GM18858 (cell line): ENCODE data around the gene MALSU1.
A peak's percentile ranks its signal among the peaks of the same experiment; 100 is the strongest.

Experiments
- ATAC-seq: cut with Tn5 transposase; IDR thresholded peaks from one replicate; pipeline ENCODE4 v1.9.1; 2021; ENCODE audit not compliant: unreplicated experiment

Gene MALSU1

GRCh38 chr7:23335136-23335535 is 36.0 kb downstream of the MALSU1 start:
- no peak for ATAC-seq

DNA sequence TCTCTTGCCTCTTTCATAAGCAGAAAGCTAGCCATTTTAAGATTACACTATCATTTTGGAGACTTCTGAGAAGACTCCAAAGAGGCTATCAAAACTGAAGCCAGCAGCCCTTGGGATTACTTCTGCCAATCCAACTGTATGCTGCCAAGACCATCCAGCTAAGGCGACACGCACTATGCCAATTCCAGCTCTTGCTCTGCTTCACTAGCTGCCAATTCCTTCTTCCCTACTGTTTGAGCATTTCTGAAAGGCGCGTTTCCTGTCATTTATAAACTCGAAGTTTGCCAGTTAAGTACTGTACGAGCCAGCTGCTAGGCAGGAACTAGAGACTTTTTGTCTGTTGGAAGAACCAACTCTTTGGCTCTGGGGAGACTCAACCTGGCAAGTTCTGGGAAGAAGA is 36.5 kb downstream of the MALSU1 start:
- ATAC-seq: no peak

DNA sequence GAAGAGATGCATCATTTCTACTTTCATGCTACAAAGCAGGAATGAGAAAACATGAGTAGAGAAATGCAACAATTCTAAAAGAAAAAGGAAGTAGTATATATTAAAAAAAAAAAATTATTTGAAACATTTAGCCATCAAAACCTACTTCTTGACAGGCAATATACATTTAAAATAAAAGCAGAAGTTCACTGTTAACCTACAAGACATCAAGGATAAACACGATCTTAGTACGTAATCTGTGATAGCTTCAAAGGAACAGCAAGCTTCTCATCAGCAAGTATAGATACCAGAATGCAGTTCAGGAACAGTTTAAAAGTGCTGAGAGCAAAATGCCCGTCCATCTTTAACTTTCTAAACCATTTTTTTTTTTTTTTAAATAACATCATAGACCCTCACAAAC is 36.9 kb downstream of the MALSU1 start:
- no peak for ATAC-seq

- no peak for ATAC-seq
Measured at GRCh38 chr7:23336799-23337283, 37.7 kb downstream of the MALSU1 start.

DNA sequence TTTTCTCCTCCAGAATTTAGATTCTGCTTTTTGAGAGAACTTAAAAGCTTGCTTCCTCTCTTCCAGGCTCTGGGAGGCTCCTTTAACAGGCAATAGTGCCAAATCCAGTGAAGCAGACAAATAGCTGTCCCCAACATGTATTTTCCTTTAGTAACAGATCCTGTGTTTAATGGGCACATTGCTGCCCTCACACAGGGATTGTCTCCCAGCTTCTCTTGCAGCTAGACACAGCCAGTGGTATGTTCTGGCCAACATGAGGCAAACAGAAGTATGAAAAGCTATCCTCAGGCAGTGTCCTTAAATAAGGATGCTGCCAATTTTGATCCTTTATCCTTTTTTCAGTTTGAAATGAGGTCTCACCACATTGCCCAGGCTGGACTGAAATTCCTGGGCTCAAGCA is 38.2 kb downstream of the MALSU1 start:
- ATAC-seq: no peak

GRCh38 chr7:23338439-23338838 is 39.3 kb downstream of the MALSU1 start:
- no peak for ATAC-seq

DNA sequence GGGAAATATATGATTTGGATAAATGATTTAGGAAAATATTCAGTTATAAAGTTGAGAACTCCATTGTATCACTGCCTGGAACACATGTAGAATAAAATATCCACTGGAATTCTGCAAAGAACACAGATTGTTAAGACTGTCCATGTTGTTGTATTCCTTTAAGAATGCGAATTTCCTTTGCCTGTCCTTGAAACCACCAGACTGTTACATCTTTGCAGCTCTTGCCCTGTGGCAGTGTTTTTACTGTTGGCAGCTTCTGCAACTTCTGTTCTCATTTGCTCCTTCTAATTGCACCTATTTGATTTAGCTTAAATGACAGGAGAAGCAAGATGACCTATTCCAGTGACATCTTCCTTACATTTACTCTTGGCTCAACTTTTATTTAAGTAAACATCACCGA is 39.7 kb downstream of the MALSU1 start:
- no peak for ATAC-seq

- no peak for ATAC-seq
Measured at GRCh38 chr7:23341846-23342598, 42.9 kb downstream of the MALSU1 start.

GRCh38 chr7:23343102-23343501 is 44.0 kb downstream of the MALSU1 start:
- ATAC-seq: no peak

DNA sequence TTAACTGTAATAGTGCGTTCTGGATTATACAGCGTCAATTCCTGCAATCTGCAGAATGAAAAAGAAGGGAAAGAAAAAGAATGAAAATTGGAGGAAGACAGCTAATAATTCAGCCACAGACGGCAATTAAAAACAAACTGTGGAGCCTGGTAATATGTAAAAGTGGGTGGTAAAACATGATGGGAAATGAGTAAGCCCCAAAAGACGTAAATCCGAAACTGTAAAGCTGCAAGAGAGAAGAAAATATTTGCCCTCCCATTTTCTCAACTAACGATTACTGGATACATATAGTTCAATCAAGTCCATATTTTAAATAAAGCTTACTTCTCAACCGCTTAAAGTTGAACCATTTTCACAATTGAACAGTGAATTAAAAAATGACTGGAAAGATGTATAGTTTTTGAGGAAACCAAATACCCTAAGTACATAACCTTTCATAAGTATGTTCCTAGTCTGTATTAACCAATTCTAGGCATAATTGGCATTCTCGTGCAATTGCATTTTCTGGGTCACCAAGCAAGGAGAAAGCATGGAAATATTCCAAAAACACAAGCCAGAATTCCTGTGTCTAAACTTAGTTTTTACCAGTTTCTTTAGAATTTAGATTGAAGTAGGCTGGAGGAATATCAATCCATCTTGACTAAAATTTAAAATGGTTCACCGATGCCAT is 44.8 kb downstream of the MALSU1 start:
- ATAC-seq: no peak

DNA sequence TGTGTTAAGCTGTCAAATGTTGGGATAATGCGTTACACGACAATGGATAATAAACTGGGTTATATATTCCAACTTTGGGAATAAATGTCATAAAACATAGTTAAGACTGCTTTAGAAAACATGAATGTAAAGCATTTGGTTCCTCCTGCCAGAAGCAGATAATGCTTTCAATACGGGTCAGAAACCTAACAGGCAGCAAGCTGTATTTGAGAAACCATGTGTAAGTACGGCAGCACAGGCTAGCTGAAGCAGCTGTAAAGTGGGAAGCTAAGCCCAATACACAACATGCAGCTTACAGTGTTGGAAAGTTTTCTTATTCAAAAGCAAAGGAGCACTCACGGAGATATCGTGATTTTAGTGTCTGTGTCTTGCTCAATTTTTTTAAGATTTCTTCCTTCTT is 46.5 kb downstream of the MALSU1 start:
- ATAC-seq: no peak

DNA sequence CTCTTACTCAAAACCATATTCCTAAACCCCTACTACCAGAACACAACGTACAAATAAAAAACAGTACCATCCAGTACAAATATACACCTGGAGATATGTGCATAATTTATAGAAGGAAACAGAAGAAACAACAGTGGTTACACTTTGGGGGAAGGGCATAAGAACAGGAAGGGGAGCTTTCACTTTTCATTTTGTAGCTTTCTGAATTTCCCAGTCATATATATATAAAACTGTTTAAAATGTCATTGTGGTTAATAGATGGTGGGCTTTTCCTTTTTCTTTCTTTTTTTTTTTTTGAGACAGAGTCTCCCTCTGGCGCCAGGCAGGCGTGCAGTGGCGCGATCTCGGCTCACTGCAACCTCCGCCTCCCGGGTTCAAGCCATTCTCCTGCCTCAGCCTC is 47.2 kb downstream of the MALSU1 start:
- ATAC-seq: no peak

- ATAC-seq: no peak
Measured at GRCh38 chr7:23347033-23347681, 48.0 kb downstream of the MALSU1 start.

GRCh38 chr7:23347682-23348180 is 48.6 kb downstream of the MALSU1 start:
- ATAC-seq: no peak

DNA sequence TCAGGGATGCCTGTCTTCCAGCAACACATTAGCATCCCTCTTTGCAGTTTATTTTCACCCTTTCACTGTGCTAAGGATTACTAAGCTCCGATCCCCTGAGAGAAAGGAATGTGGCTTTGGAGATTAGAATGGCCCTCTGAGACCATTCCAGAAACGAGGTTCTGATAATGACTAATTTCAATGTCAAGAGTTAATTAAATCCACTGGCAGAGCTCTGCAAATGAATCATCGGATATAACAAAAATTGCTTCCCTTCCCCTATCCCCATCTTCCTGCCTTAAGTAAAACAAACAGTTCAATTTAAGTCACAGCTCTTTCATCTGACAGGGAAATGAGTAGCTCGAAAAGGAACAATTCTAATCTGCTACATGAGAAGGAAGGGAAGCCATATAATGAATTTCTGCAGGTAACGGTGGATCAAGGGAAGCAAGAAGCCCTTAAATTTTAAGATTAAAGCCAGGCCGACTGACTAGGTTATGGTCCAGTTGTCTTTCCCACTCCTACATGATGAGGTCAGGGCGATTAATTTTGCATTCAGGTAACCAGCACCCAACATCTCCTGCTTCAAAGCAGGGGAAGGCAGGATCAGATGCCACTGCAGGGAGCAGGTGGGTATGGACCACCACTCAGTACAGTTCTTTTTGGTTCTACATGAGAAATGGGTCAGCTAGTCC is 50.5 kb downstream of the MALSU1 start:
- ATAC-seq: no peak

DNA sequence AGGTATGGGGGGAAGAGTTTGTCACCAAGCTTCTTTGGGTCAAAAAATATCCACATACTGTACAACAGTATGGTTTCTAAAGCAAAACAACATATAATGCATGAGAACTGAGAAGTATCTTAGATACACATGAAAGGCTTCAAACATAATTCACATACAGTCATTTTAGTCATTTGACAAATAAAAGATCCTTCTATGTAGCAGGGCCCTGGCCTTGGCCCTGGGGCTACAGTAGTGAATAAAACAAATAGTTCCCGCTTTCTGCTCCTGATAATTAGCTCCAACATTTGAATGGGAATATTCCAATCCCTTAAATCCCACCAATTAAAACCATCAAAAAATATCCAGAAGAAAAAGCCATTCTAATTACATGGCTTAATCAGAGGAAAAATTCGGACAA is 51.3 kb downstream of the MALSU1 start:
- ATAC-seq: no peak

- ATAC-seq: peak; percentile 52
Measured at GRCh38 chr7:23353172-23353571, 54.0 kb downstream of the MALSU1 start.

DNA sequence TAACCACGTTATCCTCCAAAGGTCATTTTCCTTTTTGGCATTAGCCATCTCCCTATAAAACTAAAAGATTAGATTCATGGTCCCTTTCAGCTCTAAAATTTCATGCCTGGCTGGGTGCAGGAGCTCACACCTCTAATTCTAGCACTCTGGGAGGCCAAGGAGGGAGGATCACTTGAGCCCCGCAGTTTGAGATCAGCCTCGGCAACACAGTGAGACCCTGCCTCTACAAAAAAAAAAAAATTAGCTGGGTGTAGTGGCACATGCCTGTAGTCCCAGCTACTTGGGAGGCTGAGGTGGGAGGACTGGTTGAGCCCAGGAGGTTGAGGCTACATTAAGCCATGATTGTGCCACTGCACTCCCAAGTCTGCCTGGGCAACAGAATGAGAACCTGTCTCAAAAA is 57.0 kb downstream of the MALSU1 start:
- ATAC-seq: no peak

DNA sequence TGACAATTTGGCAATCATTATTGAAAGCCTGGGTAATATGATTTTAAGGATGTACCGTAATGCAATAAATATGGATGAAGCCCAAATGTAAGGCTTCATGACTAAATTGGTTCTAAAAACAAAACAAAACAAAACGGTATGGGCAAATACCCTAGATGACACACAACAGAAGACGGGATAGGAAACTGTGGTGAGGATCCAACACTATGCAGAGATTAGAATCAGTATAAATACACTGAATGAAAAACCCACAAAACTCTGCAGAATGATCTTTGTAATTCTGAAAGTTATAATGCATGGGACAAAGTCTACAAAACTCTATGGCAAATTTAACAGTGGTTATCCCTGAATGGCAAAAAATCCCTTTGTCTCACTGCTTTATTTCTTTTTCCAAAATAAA is 57.6 kb downstream of the MALSU1 start:
- no peak for ATAC-seq

DNA sequence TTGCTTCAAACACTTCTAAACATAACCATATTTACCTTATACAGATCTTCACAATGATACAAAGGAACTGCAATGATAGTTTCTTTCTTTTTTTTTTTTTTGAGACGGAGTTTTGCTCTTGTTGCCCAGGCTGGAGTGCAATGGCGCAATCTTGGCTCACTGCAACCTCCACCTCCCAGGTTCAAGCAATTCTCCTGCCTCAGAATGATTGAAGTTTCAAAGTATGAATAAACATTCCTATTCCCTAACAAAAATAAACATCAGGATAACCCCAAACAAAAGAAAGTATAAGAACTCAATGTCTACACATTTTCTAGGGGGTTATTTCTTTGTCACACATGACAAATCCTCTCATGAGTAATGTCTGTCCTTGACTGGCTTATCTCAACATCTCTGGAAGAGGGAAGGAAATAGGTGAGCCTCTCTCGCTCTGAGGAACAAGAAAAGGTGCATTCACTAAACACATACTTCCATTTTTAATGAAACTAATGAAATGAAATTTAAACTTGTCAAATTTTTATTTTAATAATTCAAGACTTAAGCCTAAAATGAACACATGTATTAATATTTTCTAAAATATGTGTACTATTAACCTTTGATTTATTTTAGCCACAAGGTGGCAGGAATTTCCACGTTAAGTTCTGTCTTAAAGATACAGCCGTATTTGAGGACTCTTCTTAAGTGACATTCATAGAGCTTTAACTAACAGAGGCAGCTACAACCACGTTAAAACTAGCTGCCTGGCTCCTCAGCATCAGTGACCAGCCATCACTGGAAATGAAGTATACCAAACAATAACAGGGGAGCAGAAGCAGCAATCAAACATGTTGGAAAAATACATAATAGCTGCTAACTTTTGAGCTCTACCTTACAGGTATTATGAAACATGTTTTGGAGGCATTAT is 58.3 kb downstream of the MALSU1 start:
- ATAC-seq: no peak
